HCT116 (cell line): Measurements from ENCODE around the gene PPP2R5D.

ENCODE experiments used
- EZH2 ChIP-seq: fragments of 200-600 bp; sonication (generic); IDR thresholded peaks from 2 replicates; pipeline ENCODE4 v1.6.1; 2017; ENCODE audit warnings: antibody characterized with exemption, mixed run types
- EZH2phosphoT487 ChIP-seq: fragments of 200-600 bp; IDR thresholded peaks from 2 replicates; pipeline ENCODE4 v1.6.1; 2018; ENCODE audit warnings: antibody characterized with exemption, borderline replicate concordance
- JUND ChIP-seq: IDR thresholded peaks from 2 replicates; pipeline ENCODE4 v1.6.1; 2012
- POLR2AphosphoS5 ChIP-seq: IDR thresholded peaks from 2 replicates; pipeline ENCODE4 v1.6.1; 2011; ENCODE audit warnings: mild to moderate bottlenecking, low read depth, low read length, moderate library complexity
- SIN3A ChIP-seq: IDR thresholded peaks from 2 replicates; pipeline ENCODE4 v1.6.1; 2012; ENCODE audit warnings: low read depth
- ZNF274 ChIP-seq: fragments of 200-500 bp; sonication (Bioruptor generic); IDR thresholded peaks from 2 replicates; pipeline ENCODE4 v1.6.1; 2014; ENCODE audit warnings: mild to moderate bottlenecking, low read depth, low read length, inconsistent platforms
- TF ChIP-seq, protein P1 (sequence below): IDR thresholded peaks from 2 replicates; pipeline ENCODE4 v1.6.1; 2012
- TF ChIP-seq, protein P2 (sequence below), 3 experiments: fragments of 200-600 bp in 1 of 3; sonication (generic) in 1 of 3; IDR thresholded peaks in 2 of 3; conservative IDR thresholded peaks in 1 of 3; 2 replicates each; pipeline ENCODE4 v1.5.1; 2012 to 2017; ENCODE audit warnings: low read depth in 2 of 3, low read length in 2 of 3, antibody characterized with exemption in 1 of 3, borderline replicate concordance in 1 of 3, control low read depth in 1 of 3, mild to moderate bottlenecking in 1 of 3, mixed read lengths in 1 of 3, mixed run types in 1 of 3, moderate library complexity in 1 of 3; ENCODE audit not compliant: insufficient read depth in 1 of 3
- TF ChIP-seq, protein P3 (sequence below): IDR thresholded peaks from 2 replicates; pipeline ENCODE4 v1.6.1; 2011; ENCODE audit warnings: mild to moderate bottlenecking, low read length, moderate library complexity; ENCODE audit not compliant: insufficient replicate concordance; ENCODE audit errors: extremely low read depth
- TF ChIP-seq, protein P4 (sequence below): IDR thresholded peaks from 2 replicates; pipeline ENCODE4 v1.6.1; 2012

DNA sequence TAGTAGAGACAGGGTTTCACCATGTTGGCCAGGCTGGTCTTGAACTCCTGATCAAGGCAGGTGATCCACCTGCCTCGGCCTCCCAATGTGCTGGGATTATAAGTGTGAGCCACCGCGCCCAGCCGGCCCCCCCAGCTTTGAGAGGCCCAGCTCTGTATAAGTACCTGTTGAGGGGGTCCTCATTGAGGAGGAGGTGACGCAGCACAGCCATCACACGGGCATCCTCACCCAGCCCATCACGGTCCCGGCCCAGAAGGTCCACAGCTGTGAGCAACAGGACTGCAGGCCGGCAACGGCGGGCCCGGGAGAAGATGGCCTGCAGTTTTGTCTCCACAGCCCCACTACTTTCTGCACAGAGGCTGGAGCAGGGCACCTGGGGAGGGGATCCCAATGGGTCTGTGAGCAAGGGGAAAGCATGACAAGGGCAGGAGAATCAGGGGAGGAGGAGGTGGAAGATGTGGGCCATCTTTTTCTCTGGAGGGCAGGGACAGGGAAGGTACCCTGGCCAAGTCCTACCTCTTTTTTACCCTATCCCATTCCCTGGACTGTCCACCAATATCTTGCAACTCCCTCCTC lies 16.2 kb upstream of the PPP2R5D start:
- no peak for TF ChIP-seq POLR2AphosphoS5
- TF ChIP-seq EZH2phosphoT487 = no peak
- TF ChIP-seq JUND = no peak
- TF ChIP-seq, protein P1, sequence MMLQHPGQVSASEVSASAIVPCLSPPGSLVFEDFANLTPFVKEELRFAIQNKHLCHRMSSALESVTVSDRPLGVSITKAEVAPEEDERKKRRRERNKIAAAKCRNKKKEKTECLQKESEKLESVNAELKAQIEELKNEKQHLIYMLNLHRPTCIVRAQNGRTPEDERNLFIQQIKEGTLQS = no peak
- no peak for TF ChIP-seq ZNF274
- TF ChIP-seq, protein P2, sequence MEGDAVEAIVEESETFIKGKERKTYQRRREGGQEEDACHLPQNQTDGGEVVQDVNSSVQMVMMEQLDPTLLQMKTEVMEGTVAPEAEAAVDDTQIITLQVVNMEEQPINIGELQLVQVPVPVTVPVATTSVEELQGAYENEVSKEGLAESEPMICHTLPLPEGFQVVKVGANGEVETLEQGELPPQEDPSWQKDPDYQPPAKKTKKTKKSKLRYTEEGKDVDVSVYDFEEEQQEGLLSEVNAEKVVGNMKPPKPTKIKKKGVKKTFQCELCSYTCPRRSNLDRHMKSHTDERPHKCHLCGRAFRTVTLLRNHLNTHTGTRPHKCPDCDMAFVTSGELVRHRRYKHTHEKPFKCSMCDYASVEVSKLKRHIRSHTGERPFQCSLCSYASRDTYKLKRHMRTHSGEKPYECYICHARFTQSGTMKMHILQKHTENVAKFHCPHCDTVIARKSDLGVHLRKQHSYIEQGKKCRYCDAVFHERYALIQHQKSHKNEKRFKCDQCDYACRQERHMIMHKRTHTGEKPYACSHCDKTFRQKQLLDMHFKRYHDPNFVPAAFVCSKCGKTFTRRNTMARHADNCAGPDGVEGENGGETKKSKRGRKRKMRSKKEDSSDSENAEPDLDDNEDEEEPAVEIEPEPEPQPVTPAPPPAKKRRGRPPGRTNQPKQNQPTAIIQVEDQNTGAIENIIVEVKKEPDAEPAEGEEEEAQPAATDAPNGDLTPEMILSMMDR (IDR thresholded peaks at IDR 0.05 in 2 of 3, conservative IDR thresholded peaks at IDR 0.05 in 1 of 3; ENCODE audit: borderline replicate concordance in 1 of 3, insufficient read depth in 1 of 3, low read depth in 2 of 3, low read length in 2 of 3) = no peak
- no peak for TF ChIP-seq EZH2
- TF ChIP-seq, protein P3, sequence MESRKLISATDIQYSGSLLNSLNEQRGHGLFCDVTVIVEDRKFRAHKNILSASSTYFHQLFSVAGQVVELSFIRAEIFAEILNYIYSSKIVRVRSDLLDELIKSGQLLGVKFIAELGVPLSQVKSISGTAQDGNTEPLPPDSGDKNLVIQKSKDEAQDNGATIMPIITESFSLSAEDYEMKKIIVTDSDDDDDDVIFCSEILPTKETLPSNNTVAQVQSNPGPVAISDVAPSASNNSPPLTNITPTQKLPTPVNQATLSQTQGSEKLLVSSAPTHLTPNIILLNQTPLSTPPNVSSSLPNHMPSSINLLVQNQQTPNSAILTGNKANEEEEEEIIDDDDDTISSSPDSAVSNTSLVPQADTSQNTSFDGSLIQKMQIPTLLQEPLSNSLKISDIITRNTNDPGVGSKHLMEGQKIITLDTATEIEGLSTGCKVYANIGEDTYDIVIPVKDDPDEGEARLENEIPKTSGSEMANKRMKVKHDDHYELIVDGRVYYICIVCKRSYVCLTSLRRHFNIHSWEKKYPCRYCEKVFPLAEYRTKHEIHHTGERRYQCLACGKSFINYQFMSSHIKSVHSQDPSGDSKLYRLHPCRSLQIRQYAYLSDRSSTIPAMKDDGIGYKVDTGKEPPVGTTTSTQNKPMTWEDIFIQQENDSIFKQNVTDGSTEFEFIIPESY = no peak
- no peak for TF ChIP-seq SIN3A
- TF ChIP-seq, protein P4, sequence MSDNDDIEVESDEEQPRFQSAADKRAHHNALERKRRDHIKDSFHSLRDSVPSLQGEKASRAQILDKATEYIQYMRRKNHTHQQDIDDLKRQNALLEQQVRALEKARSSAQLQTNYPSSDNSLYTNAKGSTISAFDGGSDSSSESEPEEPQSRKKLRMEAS = no peak
